OCI-LY1 (cell line): ENCODE measurements around the gene MYO9A.
"Not testable (repeated sequence)": the region's sequence is repeated elsewhere in the genome, so short reads cannot be mapped to it uniquely, and the experiment has no call there.

Experiments used
- H2AFZ ChIP-seq: fragments of 200-600 bp; sonication (generic), shearing (Covaris generic); 2 replicates; pipeline ENCODE4 v1.6.0; 2014; ENCODE audit warnings: antibody characterized with exemption, mild to moderate bottlenecking, low read length
- H3F3A ChIP-seq: fragments of 200-600 bp; sonication (generic), shearing (Covaris generic); 2 replicates; pipeline ENCODE4 v1.6.0; 2014; ENCODE audit warnings: mild to moderate bottlenecking, antibody characterized with exemption, low read length, moderate library complexity; ENCODE audit not compliant: insufficient read depth
- H3K27ac ChIP-seq: fragments of 200-600 bp; sonication (generic); 2 replicates; pipeline ENCODE4 v1.5.1; 2014; ENCODE audit warnings: low read length, mixed run types, mild to moderate bottlenecking, low read depth; ENCODE audit not compliant: poor library complexity, severe bottlenecking
- H3K27me3 ChIP-seq: fragments of 200-600 bp; sonication (generic); 2 replicates; pipeline ENCODE4 v1.6.0; 2014; ENCODE audit warnings: antibody characterized with exemption, mild to moderate bottlenecking, low read length, moderate library complexity; ENCODE audit not compliant: insufficient read depth
- H3K36me3 ChIP-seq: fragments of 200-600 bp; sonication (generic); 2 replicates; pipeline ENCODE4 v1.6.1; 2014; ENCODE audit warnings: mild to moderate bottlenecking, antibody characterized with exemption, low read length, moderate library complexity, mixed read lengths; ENCODE audit not compliant: insufficient read depth
- H3K4me1 ChIP-seq: fragments of 200-600 bp; sonication (generic); 2 replicates; pipeline ENCODE4 v1.5.1; 2014; ENCODE audit warnings: mild to moderate bottlenecking, low read length, moderate library complexity; ENCODE audit not compliant: insufficient read depth, severe bottlenecking
- H3K4me2 ChIP-seq: fragments of 200-600 bp; sonication (generic), shearing (Covaris generic); 2 replicates; pipeline ENCODE4 v1.6.1; 2014; ENCODE audit warnings: low read length
- H3K4me3 ChIP-seq: fragments of 200-600 bp; sonication (generic); 2 replicates; pipeline ENCODE4 v1.5.1; 2014; ENCODE audit warnings: low read length, low read depth, mild to moderate bottlenecking, mixed read lengths; ENCODE audit not compliant: poor library complexity, severe bottlenecking
- H3K79me2 ChIP-seq: fragments of 200-600 bp; shearing (Covaris generic); 2 replicates; pipeline ENCODE4 v1.6.1; 2016; ENCODE audit warnings: mixed run types, low read length, mixed read lengths; ENCODE audit not compliant: insufficient read depth
- H3K9ac ChIP-seq: fragments of 200-600 bp; sonication (generic), shearing (Covaris generic); 2 replicates; pipeline ENCODE4 v1.6.1; 2014; ENCODE audit warnings: mild to moderate bottlenecking, low read length, mixed read lengths
- H3K9me2 ChIP-seq: fragments of 200-600 bp; sonication (generic), shearing (Covaris generic); 2 replicates; pipeline ENCODE4 v1.6.1; 2014; ENCODE audit warnings: low read depth, mild to moderate bottlenecking, low read length, mixed read lengths
- H3K9me3 ChIP-seq: fragments of 200-600 bp; shearing (Covaris generic); 2 replicates; pipeline ENCODE4 v1.6.1; 2014; ENCODE audit warnings: low read length, mixed read lengths
- H4K20me1 ChIP-seq: fragments of 200-600 bp; sonication (generic), shearing (Covaris generic); 2 replicates; pipeline ENCODE4 v1.6.0; 2016; ENCODE audit warnings: mild to moderate bottlenecking, low read length; ENCODE audit not compliant: insufficient read depth
- CTCF ChIP-seq: fragments of 200-600 bp; sonication (generic), shearing (Covaris generic); IDR thresholded peaks from 2 replicates; pipeline ENCODE4 v1.5.1; 2017; ENCODE audit warnings: mild to moderate bottlenecking, antibody characterized with exemption, low read length, moderate library complexity, mixed read lengths
- EZH2 ChIP-seq: fragments of 200-600 bp; sonication (generic), shearing (Covaris generic); IDR thresholded peaks from 2 replicates; pipeline ENCODE4 v1.8.0; 2017; ENCODE audit warnings: borderline replicate concordance, mixed run types, mild to moderate bottlenecking, antibody characterized with exemption, low read length, moderate library complexity, mixed read lengths

The MYO9A gene

GRCh38 chr15:72058585-72058984 is 59.4 kb downstream of the MYO9A start:
- Histone ChIP-seq H3K9ac (no peak overlapping the region), H3K4me2 (no peak overlapping the region), H3K27me3 (no peaks in the 10 kb centered on the region), H3K27ac (no peak overlapping the region), H3K36me3 (peaks cover 9% of the 10 kb centered on the region; the same call in 1 of the 2 replicates), H3K4me3 (no peak overlapping the region), H3K79me2 (peaks cover 21% of the 10 kb centered on the region; the same call in 1 of the 2 replicates), H3K9me3 (no peaks in the 10 kb centered on the region), H4K20me1 (no peaks in the 10 kb centered on the region), H2AFZ (no peak overlapping the region), H3K4me1 (peaks cover 7% of the 10 kb centered on the region), H3K9me2 (no peaks in the 10 kb centered on the region), H3F3A (no peaks in the 10 kb centered on the region)
- no peak for TF ChIP-seq CTCF
- TF ChIP-seq EZH2: no peak

- Histone ChIP-seq H3K27me3 (no peaks in the 10 kb centered on the region), H3K36me3 (peaks cover 9% of the 10 kb centered on the region; the same call in 1 of the 2 replicates), H3K27ac (no peak overlapping the region), H3K9me3 (no peaks in the 10 kb centered on the region), H3K9ac (no peak overlapping the region), H4K20me1 (no peaks in the 10 kb centered on the region), H3K4me3 (no peak overlapping the region), H3K9me2 (no peaks in the 10 kb centered on the region), H3K4me2 (no peak overlapping the region), H3F3A (no peaks in the 10 kb centered on the region), H2AFZ (no peak overlapping the region), H3K4me1 (peaks cover 3% of the 10 kb centered on the region), H3K79me2 (peaks cover 21% of the 10 kb centered on the region; the same call in 1 of the 2 replicates)
- TF ChIP-seq CTCF: no peak
- TF ChIP-seq EZH2: no peak
These were observed 60.3 kb downstream of the MYO9A start for GRCh38 chr15:72057548-72058091.

GRCh38 chr15:72056217-72056616 is 61.7 kb downstream of the MYO9A start:
- not testable (repeated sequence) for H3K9me3 ChIP-seq, H4K20me1 ChIP-seq, H3K4me1 ChIP-seq, H3K4me3 ChIP-seq, H3F3A ChIP-seq, H3K4me2 ChIP-seq, H3K9ac ChIP-seq, H3K27me3 ChIP-seq, H3K27ac ChIP-seq, H2AFZ ChIP-seq, H3K9me2 ChIP-seq
- peaks cover 21% of the 10 kb centered on the region; the same call in 1 of the 2 replicates for H3K79me2 ChIP-seq
- H3K36me3 ChIP-seq: peaks cover 20% of the 10 kb centered on the region

GRCh38 chr15:72053297-72053696 is 64.7 kb downstream of the MYO9A start:
- not testable (repeated sequence) for H3K27ac ChIP-seq, H3K4me3 ChIP-seq, H2AFZ ChIP-seq, H3F3A ChIP-seq, H3K9me2 ChIP-seq, H3K9me3 ChIP-seq, H3K4me2 ChIP-seq, H3K27me3 ChIP-seq, H3K9ac ChIP-seq, H4K20me1 ChIP-seq
- Histone ChIP-seq H3K79me2 (peaks cover 16% of the 10 kb centered on the region; the same call in 1 of the 2 replicates), H3K4me1 (peaks cover 12% of the 10 kb centered on the region), H3K36me3 (peaks cover 24% of the 10 kb centered on the region)
